GM12891 (cell line): ENCODE data around the gene BRD7.

Experiments used
- DNase-seq: peaks from one replicate; pipeline ENCODE4 v3.0.0; 2011; ENCODE audit warnings: low spot score; ENCODE audit not compliant: insufficient read length
- FAIRE-seq: peaks from 2 replicates; lab custom pipeline; 2011; peaks lifted over from hg19 to GRCh38; lab: Jason Lieb, UNC
- PAX5 ChIP-seq: IDR thresholded peaks from 2 replicates; pipeline ENCODE4 v1.6.1; 2011; ENCODE audit warnings: low read length, moderate library complexity, mild to moderate bottlenecking; ENCODE audit not compliant: insufficient read depth, severe bottlenecking
- POLR2A ChIP-seq: IDR thresholded peaks from 2 replicates; pipeline ENCODE4 v1.6.1; 2011; ENCODE audit warnings: low read depth, low read length, control low read depth
- POLR2AphosphoS5 ChIP-seq: IDR thresholded peaks from 2 replicates; pipeline ENCODE4 v1.6.1; 2011; ENCODE audit warnings: low read depth, low read length, control low read depth
- POU2F2 ChIP-seq: IDR thresholded peaks from 2 replicates; pipeline ENCODE4 v1.6.1; 2011; ENCODE audit warnings: low read depth, mild to moderate bottlenecking, control low read depth, low read length, moderate library complexity
- SPI1 ChIP-seq: IDR thresholded peaks from 2 replicates; pipeline ENCODE4 v1.6.1; 2011; ENCODE audit warnings: low read depth, low read length, control low read depth
- TAF1 ChIP-seq: IDR thresholded peaks from 2 replicates; pipeline ENCODE4 v1.6.1; 2011; ENCODE audit warnings: low read depth, low read length, control low read depth

The BRD7 gene

GRCh38 chr16:50323335-50324011 is 45.3 kb downstream of the BRD7 start:
- DNase-seq (no peak), FAIRE-seq (peak; percentile 64)
- no peak for TF ChIP-seq TAF1
- no peak for TF ChIP-seq POLR2AphosphoS5

GRCh38 chr16:50322333-50322732 is 46.5 kb downstream of the BRD7 start:
- DNase-seq (no peak), FAIRE-seq (no peak)
- TF ChIP-seq POLR2A (no peak), SPI1 (no peak), POU2F2 (no peak), TAF1 (no peak), PAX5 (no peak), POLR2AphosphoS5 (no peak)

GRCh38 chr16:50320310-50320709 is 48.5 kb downstream of the BRD7 start:
- FAIRE-seq: no peak
- no peak for TF ChIP-seq POLR2A
- TF ChIP-seq PAX5: no peak
- no peak for TF ChIP-seq SPI1
- TF ChIP-seq POU2F2: no peak
- TF ChIP-seq TAF1: no peak
- TF ChIP-seq POLR2AphosphoS5: no peak
- no peak for DNase-seq

- DNase-seq (no peak), FAIRE-seq (no peak)
- no peak for TF ChIP-seq SPI1
Measured at GRCh38 chr16:50318796-50319578, 49.8 kb downstream of the BRD7 start.

GRCh38 chr16:50316848-50317630 is 51.7 kb downstream of the BRD7 start:
- no peak for DNase-seq
- TF ChIP-seq PAX5: no peak
- FAIRE-seq: peak; percentile 57

- DNase-seq (no peak), FAIRE-seq (no peak)
- TF ChIP-seq POLR2AphosphoS5: peak; percentile 51; the same call in 1 of the 2 replicates
- TF ChIP-seq POLR2A: no peak
Measured at GRCh38 chr16:50316102-50316847, 52.5 kb downstream of the BRD7 start.

- no peak for DNase-seq
- no peak for FAIRE-seq
- TF ChIP-seq TAF1 (no peak), POLR2AphosphoS5 (no peak), POLR2A (peak; percentile 18; the same call in 1 of the 2 replicates)
Measured at GRCh38 chr16:50315346-50315997, 53.3 kb downstream of the BRD7 start.

- no peak for FAIRE-seq
- no peak for TF ChIP-seq PAX5
- TF ChIP-seq POLR2A: no peak
- no peak for TF ChIP-seq POU2F2
- TF ChIP-seq POLR2AphosphoS5: no peak; the same call in 1 of the 2 replicates
- TF ChIP-seq TAF1: no peak
- TF ChIP-seq SPI1: no peak
Measured at GRCh38 chr16:50314665-50315064, 54.1 kb downstream of the BRD7 start.

GRCh38 chr16:50313596-50314478 is 55.0 kb downstream of the BRD7 start:
- TF ChIP-seq POU2F2: no peak
- TF ChIP-seq PAX5: no peak
- peak; percentile 32; the same call in 1 of the 2 replicates for TF ChIP-seq POLR2AphosphoS5
- TF ChIP-seq POLR2A: 0 out of 2 replicates have a peak, but pooled peaks have one; percentile 35
- TF ChIP-seq TAF1: no peak
- TF ChIP-seq SPI1: no peak
- DNase-seq: no peak
- FAIRE-seq: no peak

More at GRCh38 chr16:50314665-50315064, 54.1 kb downstream of the BRD7 start:
- DNase-seq: no peak
